GM12872 (cell line): ENCODE data around the gene MLX.

Experiments used
- TF ChIP-seq, protein P1 (sequence below): IDR thresholded peaks from 3 replicates; pipeline ENCODE4 v1.5.1; 2011; ENCODE audit warnings: low read depth, mild to moderate bottlenecking, low read length, moderate library complexity; ENCODE audit not compliant: insufficient read depth

Gene MLX

DNA sequence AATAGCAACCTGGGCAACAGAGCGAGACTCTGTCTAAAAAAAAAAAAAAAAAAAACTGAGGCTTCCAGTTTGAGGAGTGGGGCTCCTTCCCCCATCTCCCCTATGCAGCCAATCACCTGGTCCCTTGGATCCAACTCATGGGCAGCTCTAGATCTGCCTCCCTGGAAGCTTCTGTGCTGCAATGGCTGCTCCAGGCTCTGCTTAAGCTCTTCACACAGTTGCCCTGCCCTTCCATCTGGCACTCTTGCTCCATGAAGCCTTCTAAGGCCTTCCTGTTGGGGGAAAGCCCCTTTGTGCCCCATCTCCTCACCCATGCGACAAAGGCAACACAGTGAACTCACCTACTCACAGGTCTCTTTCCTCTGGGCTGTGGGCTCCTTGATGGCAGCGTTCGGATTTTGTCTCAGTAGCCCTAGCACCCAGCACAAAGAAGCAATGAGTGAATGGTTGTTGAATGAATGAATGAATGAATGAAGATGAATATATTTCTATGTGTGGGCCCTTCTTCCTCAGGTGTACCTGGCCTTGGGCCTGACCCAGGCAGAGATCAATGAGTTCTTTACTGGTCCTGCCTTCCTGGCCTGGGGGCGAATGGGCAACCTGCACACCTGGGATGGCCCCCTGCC is 29.0 kb upstream of the MLX start:
- TF ChIP-seq, protein P1, sequence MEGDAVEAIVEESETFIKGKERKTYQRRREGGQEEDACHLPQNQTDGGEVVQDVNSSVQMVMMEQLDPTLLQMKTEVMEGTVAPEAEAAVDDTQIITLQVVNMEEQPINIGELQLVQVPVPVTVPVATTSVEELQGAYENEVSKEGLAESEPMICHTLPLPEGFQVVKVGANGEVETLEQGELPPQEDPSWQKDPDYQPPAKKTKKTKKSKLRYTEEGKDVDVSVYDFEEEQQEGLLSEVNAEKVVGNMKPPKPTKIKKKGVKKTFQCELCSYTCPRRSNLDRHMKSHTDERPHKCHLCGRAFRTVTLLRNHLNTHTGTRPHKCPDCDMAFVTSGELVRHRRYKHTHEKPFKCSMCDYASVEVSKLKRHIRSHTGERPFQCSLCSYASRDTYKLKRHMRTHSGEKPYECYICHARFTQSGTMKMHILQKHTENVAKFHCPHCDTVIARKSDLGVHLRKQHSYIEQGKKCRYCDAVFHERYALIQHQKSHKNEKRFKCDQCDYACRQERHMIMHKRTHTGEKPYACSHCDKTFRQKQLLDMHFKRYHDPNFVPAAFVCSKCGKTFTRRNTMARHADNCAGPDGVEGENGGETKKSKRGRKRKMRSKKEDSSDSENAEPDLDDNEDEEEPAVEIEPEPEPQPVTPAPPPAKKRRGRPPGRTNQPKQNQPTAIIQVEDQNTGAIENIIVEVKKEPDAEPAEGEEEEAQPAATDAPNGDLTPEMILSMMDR: no peak

DNA sequence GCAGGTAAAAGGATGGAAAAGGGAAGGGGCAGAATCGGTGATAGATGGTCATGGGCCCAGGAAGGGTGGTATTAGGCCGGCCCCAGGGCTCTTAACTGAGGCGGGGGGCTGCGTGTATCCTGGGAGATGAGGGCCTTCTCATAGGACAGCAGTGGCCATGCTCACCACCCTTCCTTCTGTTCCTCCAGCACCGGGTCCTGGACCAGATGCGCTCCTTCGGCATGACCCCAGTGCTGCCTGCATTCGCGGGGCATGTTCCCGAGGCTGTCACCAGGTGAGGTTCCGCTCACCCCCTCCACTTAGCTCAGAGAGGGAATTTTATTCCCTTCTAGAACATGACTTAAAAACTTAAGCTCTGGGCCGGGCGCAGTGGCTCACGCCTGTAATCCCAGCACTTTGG is 28.4 kb upstream of the MLX start:
- TF ChIP-seq, protein P1: no peak

GRCh38 chr17:42541041-42541833 is 25.7 kb upstream of the MLX start:
- TF ChIP-seq, protein P1: no peak

GRCh38 chr17:42543190-42544079 is 23.5 kb upstream of the MLX start:
- TF ChIP-seq, protein P1: no peak

DNA sequence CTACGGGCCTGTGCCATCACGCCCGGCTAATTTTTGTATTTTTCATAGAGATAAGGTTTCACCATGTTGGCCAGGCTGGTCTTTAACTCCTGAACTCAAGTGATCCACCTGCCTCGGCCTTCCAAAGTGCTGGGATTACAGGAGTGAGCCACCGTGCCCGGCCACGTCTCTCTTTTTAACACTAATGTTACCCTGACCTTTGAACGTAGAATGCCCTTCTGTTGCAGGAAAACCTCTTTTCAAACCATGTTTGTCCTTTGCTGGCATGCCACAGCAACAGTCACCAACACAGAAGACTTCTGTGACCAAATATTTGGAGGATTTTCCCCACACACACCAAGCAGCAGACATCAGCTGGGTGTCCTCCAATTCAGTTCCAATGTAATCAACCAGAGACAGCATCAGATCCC is 22.0 kb upstream of the MLX start:
- TF ChIP-seq, protein P1: no peak

DNA sequence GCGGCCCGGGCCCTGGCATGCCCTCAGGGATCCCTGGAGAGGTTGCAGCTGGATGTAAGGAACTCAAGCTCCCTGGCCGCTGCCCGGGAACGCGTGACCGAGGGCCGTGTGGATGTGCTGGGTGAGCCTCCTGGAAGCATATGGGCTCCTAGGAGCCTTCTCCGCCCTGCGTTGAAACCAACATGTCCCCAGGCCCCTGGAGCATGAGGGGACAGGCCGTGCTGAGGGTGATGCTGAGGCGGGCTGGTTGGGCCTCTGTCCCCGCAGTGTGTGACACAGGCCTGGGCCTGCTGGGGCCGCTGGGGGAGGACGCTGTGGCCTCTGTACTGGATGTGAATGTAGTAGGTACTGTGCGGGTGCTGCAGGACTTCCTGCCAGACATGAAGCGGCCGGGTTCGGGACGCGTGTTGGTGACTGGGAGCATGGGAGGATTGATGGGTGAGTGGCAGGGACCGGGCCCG is 19.9 kb upstream of the MLX start:
- TF ChIP-seq, protein P1: no peak

- TF ChIP-seq, protein P1: no peak
These were observed 19.2 kb upstream of the MLX start for GRCh38 chr17:42547698-42548069.
